OCI-LY3 (cell line): Measurements from ENCODE around the gene ADARB2.

Experiments used
- H2AFZ ChIP-seq: fragments of 200-600, 300-600 bp; shearing (Covaris generic); 2 replicates; pipeline ENCODE4 v1.6.0; 2014; ENCODE audit warnings: antibody characterized with exemption, low read depth, low read length
- H3K27ac ChIP-seq: fragments of 200-600, 300-600 bp; sonication (generic); 2 replicates; pipeline ENCODE4 v1.5.1; 2014; ENCODE audit warnings: mild to moderate bottlenecking, low read length, moderate library complexity, mixed read lengths
- H3K27me3 ChIP-seq: fragments of 200-600, 300-600 bp; sonication (generic); 2 replicates; pipeline ENCODE4 v1.6.1; 2014; ENCODE audit warnings: low read depth, low read length, mixed read lengths
- H3K36me3 ChIP-seq: fragments of 200-600, 300-600 bp; sonication (generic); replicated peaks from 2 replicates; pipeline ENCODE3; 2014; ENCODE audit warnings: low read depth, low read length, mixed read lengths
- H3K4me1 ChIP-seq: fragments of 300-600, 200-600 bp; sonication (generic); 2 replicates; pipeline ENCODE4 v1.6.1; 2014; ENCODE audit warnings: low read length, mixed read lengths
- H3K4me2 ChIP-seq: fragments of 200-600, 300-600 bp; sonication (generic); 2 replicates; pipeline ENCODE4 v1.6.1; 2014; ENCODE audit warnings: low read length, mixed read lengths
- H3K4me3 ChIP-seq: fragments of 300-600, 200-600 bp; sonication (generic); 2 replicates; pipeline ENCODE4 v1.5.1; 2014; ENCODE audit warnings: antibody characterized with exemption, mild to moderate bottlenecking, low read length, moderate library complexity
- H3K79me2 ChIP-seq: fragments of 300-600, 200-600 bp; shearing (Covaris generic); 2 replicates; pipeline ENCODE4 v1.6.1; 2014; ENCODE audit warnings: mild to moderate bottlenecking, low read length, mixed read lengths
- H3K9ac ChIP-seq: fragments of 300-600, 200-600 bp; shearing (Covaris generic); 2 replicates; pipeline ENCODE4 v1.6.0; 2014; ENCODE audit warnings: mild to moderate bottlenecking, low read length, moderate library complexity
- H3K9me3 ChIP-seq: fragments of 200-600, 300-600 bp; shearing (Covaris generic); 2 replicates; pipeline ENCODE4 v1.6.1; 2014; ENCODE audit warnings: low read length, mixed read lengths; ENCODE audit not compliant: insufficient read depth
- H4K20me1 ChIP-seq: fragments of 200-600, 300-600 bp; sonication (generic); 2 replicates; pipeline ENCODE4 v1.6.1; 2016; ENCODE audit warnings: low read length, mixed read lengths; ENCODE audit not compliant: insufficient read depth
- CTCF ChIP-seq: fragments of 200-600, 300-600 bp; sonication (generic); IDR thresholded peaks from 2 replicates; pipeline ENCODE4 v1.5.1; 2014; ENCODE audit warnings: antibody characterized with exemption, low read length, low read depth
- EZH2phosphoT487 ChIP-seq: fragments of 200-600 bp; shearing (Covaris generic); IDR thresholded peaks from 2 replicates; pipeline ENCODE4 v1.6.1; 2018; ENCODE audit warnings: antibody characterized with exemption, mixed run types, low read depth

ADARB2 gene

GRCh38 chr10:1166828-1167275 lies 570.5 kb downstream of the ADARB2 start:
- H3K9ac ChIP-seq = no peak overlapping the region
- 0 out of 2 replicates have a peak, but pooled peaks cover 6% of the 10 kb centered on the region for H3K27me3 ChIP-seq
- no peak overlapping the region for H3K4me3 ChIP-seq
- TF ChIP-seq CTCF (no peak), EZH2phosphoT487 (no peak)
- no peak overlapping the region for H3K27ac ChIP-seq
- peaks cover 2% of the 10 kb centered on the region for H3K4me1 ChIP-seq
- no peaks in the 10 kb centered on the region for H3K79me2 ChIP-seq
- no peaks in the 10 kb centered on the region for H4K20me1 ChIP-seq
- no peak overlapping the region for H2AFZ ChIP-seq
- H3K9me3 ChIP-seq = no peaks in the 10 kb centered on the region
- no peak overlapping the region for H3K4me2 ChIP-seq
- no peaks in the 10 kb centered on the region for H3K36me3 ChIP-seq

- no peak overlapping the region for H3K4me3 ChIP-seq
- no peak overlapping the region for H3K27ac ChIP-seq
- 0 out of 2 replicates have a peak, but pooled peaks cover 8% of the 10 kb centered on the region for H3K27me3 ChIP-seq
- no peaks in the 10 kb centered on the region for H4K20me1 ChIP-seq
- H3K4me2 ChIP-seq = no peak overlapping the region
- no peak for TF ChIP-seq EZH2phosphoT487
- TF ChIP-seq CTCF = no peak
- no peaks in the 10 kb centered on the region for H3K36me3 ChIP-seq
- no peak overlapping the region for H3K9ac ChIP-seq
- H3K4me1 ChIP-seq = peaks cover 6% of the 10 kb centered on the region
- H3K79me2 ChIP-seq = no peaks in the 10 kb centered on the region
- no peaks in the 10 kb centered on the region for H3K9me3 ChIP-seq
- H2AFZ ChIP-seq = no peak overlapping the region
These were observed 571.1 kb downstream of the ADARB2 start for GRCh38 chr10:1166101-1166827.

GRCh38 chr10:1163831-1164230 lies 573.5 kb downstream of the ADARB2 start:
- Histone ChIP-seq H3K4me3 (no peak overlapping the region), H3K27me3 (0 out of 2 replicates have a peak, but pooled peaks cover 8% of the 10 kb centered on the region), H3K4me1 (peaks cover 12% of the 10 kb centered on the region), H3K36me3 (no peaks in the 10 kb centered on the region), H3K9me3 (no peaks in the 10 kb centered on the region), H3K4me2 (no peak overlapping the region), H3K9ac (no peak overlapping the region), H2AFZ (no peak overlapping the region), H3K27ac (no peak overlapping the region), H3K79me2 (no peaks in the 10 kb centered on the region), H4K20me1 (no peaks in the 10 kb centered on the region)
- TF ChIP-seq CTCF (no peak), EZH2phosphoT487 (no peak)

GRCh38 chr10:1163204-1163660 lies 574.1 kb downstream of the ADARB2 start:
- Histone ChIP-seq H3K27me3 (0 out of 2 replicates have a peak, but pooled peaks cover 8% of the 10 kb centered on the region), H3K4me2 (no peak overlapping the region), H3K9me3 (no peaks in the 10 kb centered on the region), H3K4me3 (no peak overlapping the region), H3K79me2 (no peaks in the 10 kb centered on the region), H3K27ac (no peak overlapping the region), H2AFZ (no peak overlapping the region), H4K20me1 (no peaks in the 10 kb centered on the region), H3K36me3 (no peaks in the 10 kb centered on the region), H3K4me1 (peaks cover 12% of the 10 kb centered on the region), H3K9ac (no peak overlapping the region)
- TF ChIP-seq EZH2phosphoT487 = no peak
- TF ChIP-seq CTCF = no peak
